Activated naive CD4-positive, alpha-beta T cell treated with anti-CD3 and anti-CD28 coated beads, Interleukin-2, amount 10 ng/mL, durations not matched to agents 7 days and 5 days (primary cell): ENCODE data around the gene HTATSF1.
A peak's percentile ranks its signal among the peaks of the same experiment; 100 is the strongest.

Source experiments
- CTCF ChIA-PET: fragments of 350-600 bp; sonication (Branson Sonifier 250); formaldehyde crosslinking; loops from one replicate; lab custom pipeline; 2021; ENCODE audit warnings: antibody characterized with exemption; lab: Charles Lee
- DNase-seq: peaks from one replicate; pipeline ENCODE4 v3.0.0-alpha.2; 2020
- H3K27ac Mint-ChIP-seq: one replicate; pipeline ENCODE4 v1.8.0; 2021; ENCODE audit warnings: mild to moderate bottlenecking, moderate library complexity, mixed read lengths
- H3K27me3 Mint-ChIP-seq: one replicate; pipeline ENCODE4 v1.8.0; 2021; ENCODE audit warnings: mild to moderate bottlenecking, mixed read lengths
- H3K36me3 Mint-ChIP-seq: one replicate; pipeline ENCODE4 v1.8.0; 2021; ENCODE audit warnings: mixed read lengths
- H3K4me1 Mint-ChIP-seq: one replicate; pipeline ENCODE4 v1.8.0; 2021; ENCODE audit warnings: mixed read lengths
- H3K4me3 Mint-ChIP-seq: one replicate; pipeline ENCODE4 v1.8.0; 2021; ENCODE audit warnings: mild to moderate bottlenecking, moderate library complexity, mixed read lengths
- H3K9me3 Mint-ChIP-seq: one replicate; pipeline ENCODE4 v1.8.0; 2021; ENCODE audit warnings: mixed read lengths

Gene HTATSF1

GRCh38 chrX:136497556-136498052 lies at the start of gene HTATSF1:
Gene HTATSF1 (plus strand): TSS chrX:136497592. CDS start chrX:136497685, 93 bp downstream.
- CTCF ChIA-PET: interaction anchor here (1.6 to 3.0 kb wide), 2 partner anchors 79 to 80 kb away, joined by 6 to 9 read pairs; no protein-coding TSS in a partner anchor
- H3K36me3 Mint-ChIP-seq: peaks cover 10% of the 10 kb centered on the region
- peak within 1 kb of the TSS; percentile 95 for H3K4me3 Mint-ChIP-seq
- H3K27ac Mint-ChIP-seq: peak within 1 kb of the TSS; percentile 97
- H3K9me3 Mint-ChIP-seq: no peaks in the 10 kb centered on the region
- H3K4me1 Mint-ChIP-seq: peaks cover 30% of the 10 kb centered on the region
- peaks cover under 1% of the 10 kb centered on the region for H3K27me3 Mint-ChIP-seq
- no peak for DNase-seq

- DNase-seq: no peak
- no peaks in the 10 kb centered on the region for H3K9me3 Mint-ChIP-seq
- no peak overlapping the region for H3K4me3 Mint-ChIP-seq
- CTCF ChIA-PET: no interaction called here
- H3K36me3 Mint-ChIP-seq: no peaks in the 10 kb centered on the region
- H3K27ac Mint-ChIP-seq: no peak overlapping the region
- no peaks in the 10 kb centered on the region for H3K4me1 Mint-ChIP-seq
- H3K27me3 Mint-ChIP-seq: no peaks in the 10 kb centered on the region
These were observed 49.4 kb upstream of the HTATSF1 start for GRCh38 chrX:136447968-136448367.

- Mint-ChIP-seq H3K4me3 (no peak overlapping the region), H3K27me3 (no peaks in the 10 kb centered on the region), H3K27ac (no peak overlapping the region), H3K4me1 (no peaks in the 10 kb centered on the region), H3K36me3 (no peaks in the 10 kb centered on the region), H3K9me3 (no peaks in the 10 kb centered on the region)
- CTCF ChIA-PET: no interaction called here
- DNase-seq: no peak
These were observed 47.2 kb upstream of the HTATSF1 start for GRCh38 chrX:136450050-136450830.

GRCh38 chrX:136452614-136453013 lies 44.8 kb upstream of the HTATSF1 start:
- Mint-ChIP-seq H3K27me3 (no peaks in the 10 kb centered on the region), H3K4me1 (no peaks in the 10 kb centered on the region), H3K4me3 (no peak overlapping the region), H3K9me3 (no peaks in the 10 kb centered on the region), H3K36me3 (no peaks in the 10 kb centered on the region), H3K27ac (no peak overlapping the region)
- CTCF ChIA-PET: no interaction called here
- DNase-seq: no peak

GRCh38 chrX:136453114-136453513 lies 44.3 kb upstream of the HTATSF1 start:
- Mint-ChIP-seq H3K4me1 (no peaks in the 10 kb centered on the region), H3K36me3 (no peaks in the 10 kb centered on the region), H3K9me3 (no peaks in the 10 kb centered on the region), H3K27ac (no peak overlapping the region), H3K4me3 (no peak overlapping the region), H3K27me3 (no peaks in the 10 kb centered on the region)
- CTCF ChIA-PET: no interaction called here
- no peak for DNase-seq

GRCh38 chrX:136453771-136454170 lies 43.6 kb upstream of the HTATSF1 start:
- H3K4me1 Mint-ChIP-seq: no peaks in the 10 kb centered on the region
- no peak overlapping the region for H3K27ac Mint-ChIP-seq
- H3K9me3 Mint-ChIP-seq: no peaks in the 10 kb centered on the region
- no peak for DNase-seq
- no peaks in the 10 kb centered on the region for H3K36me3 Mint-ChIP-seq
- CTCF ChIA-PET: no interaction called here
- no peak overlapping the region for H3K4me3 Mint-ChIP-seq
- no peaks in the 10 kb centered on the region for H3K27me3 Mint-ChIP-seq

GRCh38 chrX:136456133-136456532 lies 41.3 kb upstream of the HTATSF1 start:
- no peak overlapping the region for H3K27ac Mint-ChIP-seq
- CTCF ChIA-PET: no interaction called here
- no peaks in the 10 kb centered on the region for H3K9me3 Mint-ChIP-seq
- H3K4me1 Mint-ChIP-seq: no peaks in the 10 kb centered on the region
- no peak for DNase-seq
- no peaks in the 10 kb centered on the region for H3K27me3 Mint-ChIP-seq
- no peaks in the 10 kb centered on the region for H3K36me3 Mint-ChIP-seq
- no peak overlapping the region for H3K4me3 Mint-ChIP-seq

GRCh38 chrX:136457303-136457917 lies 40.0 kb upstream of the HTATSF1 start:
- Mint-ChIP-seq H3K27me3 (no peaks in the 10 kb centered on the region), H3K27ac (no peak overlapping the region), H3K36me3 (no peaks in the 10 kb centered on the region), H3K9me3 (no peaks in the 10 kb centered on the region), H3K4me1 (no peaks in the 10 kb centered on the region), H3K4me3 (no peak overlapping the region)
- CTCF ChIA-PET: no interaction called here
- DNase-seq: no peak

- no peak overlapping the region for H3K4me3 Mint-ChIP-seq
- no peak for DNase-seq
- no peak overlapping the region for H3K27ac Mint-ChIP-seq
- CTCF ChIA-PET: no interaction called here
- H3K9me3 Mint-ChIP-seq: no peaks in the 10 kb centered on the region
- H3K4me1 Mint-ChIP-seq: no peaks in the 10 kb centered on the region
- H3K27me3 Mint-ChIP-seq: peaks cover 6% of the 10 kb centered on the region
- no peaks in the 10 kb centered on the region for H3K36me3 Mint-ChIP-seq
These were observed 32.8 kb upstream of the HTATSF1 start for GRCh38 chrX:136464589-136464988.

GRCh38 chrX:136467303-136467702 lies 30.1 kb upstream of the HTATSF1 start:
- DNase-seq: no peak
- H3K36me3 Mint-ChIP-seq: no peaks in the 10 kb centered on the region
- no peaks in the 10 kb centered on the region for H3K4me1 Mint-ChIP-seq
- no peak overlapping the region for H3K27ac Mint-ChIP-seq
- no peaks in the 10 kb centered on the region for H3K9me3 Mint-ChIP-seq
- H3K27me3 Mint-ChIP-seq: peaks cover 6% of the 10 kb centered on the region
- H3K4me3 Mint-ChIP-seq: no peak overlapping the region
- CTCF ChIA-PET: no interaction called here

GRCh38 chrX:136468391-136469103 lies 28.8 kb upstream of the HTATSF1 start:
- no peak overlapping the region for H3K4me3 Mint-ChIP-seq
- no peak for DNase-seq
- CTCF ChIA-PET: no interaction called here
- H3K36me3 Mint-ChIP-seq: no peaks in the 10 kb centered on the region
- H3K9me3 Mint-ChIP-seq: no peaks in the 10 kb centered on the region
- no peak overlapping the region for H3K27ac Mint-ChIP-seq
- H3K4me1 Mint-ChIP-seq: no peaks in the 10 kb centered on the region
- peaks cover 6% of the 10 kb centered on the region for H3K27me3 Mint-ChIP-seq

GRCh38 chrX:136473663-136474062 lies 23.7 kb upstream of the HTATSF1 start:
- no peaks in the 10 kb centered on the region for H3K27me3 Mint-ChIP-seq
- no peaks in the 10 kb centered on the region for H3K9me3 Mint-ChIP-seq
- H3K4me1 Mint-ChIP-seq: no peaks in the 10 kb centered on the region
- no peak overlapping the region for H3K27ac Mint-ChIP-seq
- CTCF ChIA-PET: no interaction called here
- H3K4me3 Mint-ChIP-seq: no peak overlapping the region
- no peak for DNase-seq
- no peaks in the 10 kb centered on the region for H3K36me3 Mint-ChIP-seq

GRCh38 chrX:136475236-136475635 lies 22.2 kb upstream of the HTATSF1 start:
- Mint-ChIP-seq H3K4me1 (no peaks in the 10 kb centered on the region), H3K27ac (no peak overlapping the region), H3K4me3 (no peak overlapping the region), H3K36me3 (no peaks in the 10 kb centered on the region), H3K9me3 (no peaks in the 10 kb centered on the region), H3K27me3 (peaks cover 4% of the 10 kb centered on the region)
- CTCF ChIA-PET: no interaction called here
- no peak for DNase-seq

GRCh38 chrX:136476501-136476900 lies 20.9 kb upstream of the HTATSF1 start:
- peaks cover 11% of the 10 kb centered on the region for H3K27me3 Mint-ChIP-seq
- no peaks in the 10 kb centered on the region for H3K9me3 Mint-ChIP-seq
- no peak overlapping the region for H3K27ac Mint-ChIP-seq
- no peaks in the 10 kb centered on the region for H3K36me3 Mint-ChIP-seq
- CTCF ChIA-PET: interaction anchor here (1.1 kb wide), 1 partner anchor 102 kb away, joined by 4 read pairs; no protein-coding TSS in a partner anchor
- no peak for DNase-seq
- no peak overlapping the region for H3K4me3 Mint-ChIP-seq
- H3K4me1 Mint-ChIP-seq: no peaks in the 10 kb centered on the region
